ENCODE data around the gene VDR.

Gene VDR

GRCh38 chr12:47834199-47834903 is 70.4 kb downstream of the VDR start:
- no peak for DNase-seq (ENCODE audit: extremely low read depth in 1 of 2, low read depth in 1 of 2)

GRCh38 chr12:47833591-47834012 is 71.2 kb downstream of the VDR start:
- DNase-seq (ENCODE audit: extremely low read depth in 1 of 2, low read depth in 1 of 2), result no peak

GRCh38 chr12:47832263-47832933 is 72.4 kb downstream of the VDR start:
- DNase-seq (ENCODE audit: extremely low read depth in 1 of 2, low read depth in 1 of 2), result no peak

GRCh38 chr12:47829584-47829983 is 75.2 kb downstream of the VDR start:
- DNase-seq (ENCODE audit: extremely low read depth in 1 of 2, low read depth in 1 of 2), result no peak

- DNase-seq (ENCODE audit: extremely low read depth in 1 of 2, low read depth in 1 of 2), result no peak
Observed at GRCh38 chr12:47828976-47829482, 75.8 kb downstream of the VDR start.

GRCh38 chr12:47828008-47828975 is 76.5 kb downstream of the VDR start:
- DNase-seq (ENCODE audit: extremely low read depth in 1 of 2, low read depth in 1 of 2), result no peak

- no peak for DNase-seq (ENCODE audit: extremely low read depth in 1 of 2, low read depth in 1 of 2)
Observed at GRCh38 chr12:47825173-47825639, 79.6 kb downstream of the VDR start.

- DNase-seq (ENCODE audit: extremely low read depth in 1 of 2, low read depth in 1 of 2), result no peak
Observed at GRCh38 chr12:47824635-47825034, 80.2 kb downstream of the VDR start.

- no peak for DNase-seq (ENCODE audit: extremely low read depth in 1 of 2, low read depth in 1 of 2)
Observed at GRCh38 chr12:47824198-47824597, 80.6 kb downstream of the VDR start.

GRCh38 chr12:47823422-47824086 is 81.2 kb downstream of the VDR start:
- no peak for DNase-seq (ENCODE audit: extremely low read depth in 1 of 2, low read depth in 1 of 2)

GRCh38 chr12:47822863-47823262 is 81.9 kb downstream of the VDR start:
- DNase-seq (ENCODE audit: extremely low read depth in 1 of 2, low read depth in 1 of 2), result no peak

GRCh38 chr12:47822401-47822800 is 82.4 kb downstream of the VDR start:
- DNase-seq (ENCODE audit: extremely low read depth in 1 of 2, low read depth in 1 of 2), result no peak

- DNase-seq (ENCODE audit: extremely low read depth in 1 of 2, low read depth in 1 of 2), result no peak
Observed at GRCh38 chr12:47821346-47821706, 83.5 kb downstream of the VDR start.

- DNase-seq (ENCODE audit: extremely low read depth in 1 of 2, low read depth in 1 of 2), result no peak
Observed at GRCh38 chr12:47820631-47821345, 84.0 kb downstream of the VDR start.

GRCh38 chr12:47819896-47820630 is 84.7 kb downstream of the VDR start, which contains the start of gene HDAC7:
TSS of gene HDAC7 (minus strand) at chr12:47819903. CDS start at chr12:47819785, 118 bp downstream.
- peak in 1 of 2 donors; percentile 62 for DNase-seq (ENCODE audit: extremely low read depth in 1 of 2, low read depth in 1 of 2)

- no peak for DNase-seq (ENCODE audit: extremely low read depth in 1 of 2, low read depth in 1 of 2)
Observed at GRCh38 chr12:47819138-47819895, 85.5 kb downstream of the VDR start.

- no peak for DNase-seq (ENCODE audit: extremely low read depth in 1 of 2, low read depth in 1 of 2)
Observed at GRCh38 chr12:47818467-47819137, 86.2 kb downstream of the VDR start.

- no peak for DNase-seq (ENCODE audit: extremely low read depth in 1 of 2, low read depth in 1 of 2)
Observed at GRCh38 chr12:47818007-47818376, 86.8 kb downstream of the VDR start.
